Measurements from ENCODE around the gene TEX35.

TEX35 gene

GRCh38 chr1:178513278-178513983, 522 bp downstream of the TEX35 start:
- in situ Hi-C loops (cut with MboI; ENCODE audit: low sequenced_read_pairs), result loop anchor here (25.0 kb wide), 1 partner anchor 476 kb away; no protein-coding TSS in a partner anchor

- in situ Hi-C loops (cut with MboI; ENCODE audit: low sequenced_read_pairs), result loop anchor here (25.0 kb wide), 1 partner anchor 479 kb away; no protein-coding TSS in a partner anchor
Measured at GRCh38 chr1:178516110-178516509, 3.2 kb downstream of the TEX35 start.

- in situ Hi-C loops (cut with MboI; ENCODE audit: low sequenced_read_pairs), result loop anchor here (25.0 kb wide), 1 partner anchor 482 kb away; no protein-coding TSS in a partner anchor
Measured at GRCh38 chr1:178518894-178519293, 6.0 kb downstream of the TEX35 start.

GRCh38 chr1:178520803-178521202, 7.9 kb downstream of the TEX35 start:
- in situ Hi-C loops (cut with MboI; ENCODE audit: low sequenced_read_pairs), result loop anchor here (25.0 kb wide), 1 partner anchor 484 kb away; no protein-coding TSS in a partner anchor

- in situ Hi-C loops (cut with MboI; ENCODE audit: low sequenced_read_pairs), result loop anchor here (25.0 kb wide), 1 partner anchor 484 kb away; no protein-coding TSS in a partner anchor
Measured at GRCh38 chr1:178521241-178521640, 8.3 kb downstream of the TEX35 start.

- in situ Hi-C loops (cut with MboI; ENCODE audit: low sequenced_read_pairs), result loop anchor here (25.0 kb wide), 1 partner anchor 1260 kb away; no protein-coding TSS in a partner anchor
Measured at GRCh38 chr1:178527117-178527516, 14.2 kb downstream of the TEX35 start.

- in situ Hi-C loops (cut with MboI; ENCODE audit: low sequenced_read_pairs), result loop anchor here (25.0 kb wide), 1 partner anchor 1259 kb away; no protein-coding TSS in a partner anchor
Measured at GRCh38 chr1:178528228-178528952, 15.5 kb downstream of the TEX35 start.

- in situ Hi-C loops (cut with MboI; ENCODE audit: low sequenced_read_pairs), result loop anchor here (25.0 kb wide), 1 partner anchor 1258 kb away; no protein-coding TSS in a partner anchor
Measured at GRCh38 chr1:178528953-178529335, 16.0 kb downstream of the TEX35 start.

- in situ Hi-C loops (cut with MboI; ENCODE audit: low sequenced_read_pairs), result loop anchor here (10.0 to 25.0 kb wide), 3 partner anchors 485 to 1258 kb away; no protein-coding TSS in a partner anchor
Measured at GRCh38 chr1:178529364-178530036, 16.6 kb downstream of the TEX35 start.

GRCh38 chr1:178530037-178530402, 17.1 kb downstream of the TEX35 start:
- in situ Hi-C loops (cut with MboI; ENCODE audit: low sequenced_read_pairs), result loop anchor here (10.0 to 25.0 kb wide), 3 partner anchors 485 to 1257 kb away; no protein-coding TSS in a partner anchor

- in situ Hi-C loops (cut with MboI; ENCODE audit: low sequenced_read_pairs), result loop anchor here (10.0 to 25.0 kb wide), 3 partner anchors 484 to 1257 kb away; no protein-coding TSS in a partner anchor
Measured at GRCh38 chr1:178530502-178530901, 17.6 kb downstream of the TEX35 start.

- in situ Hi-C loops (cut with MboI; ENCODE audit: low sequenced_read_pairs), result loop anchor here (10.0 to 25.0 kb wide), 3 partner anchors 483 to 1255 kb away; no protein-coding TSS in a partner anchor
Measured at GRCh38 chr1:178531887-178532286, 19.0 kb downstream of the TEX35 start.

- in situ Hi-C loops (cut with MboI; ENCODE audit: low sequenced_read_pairs), result loop anchor here (10.0 to 25.0 kb wide), 3 partner anchors 482 to 1255 kb away; no protein-coding TSS in a partner anchor
Measured at GRCh38 chr1:178532392-178532791, 19.5 kb downstream of the TEX35 start.

- in situ Hi-C loops (cut with MboI; ENCODE audit: low sequenced_read_pairs), result loop anchor here (10.0 to 25.0 kb wide), 3 partner anchors 481 to 1254 kb away; no protein-coding TSS in a partner anchor
Measured at GRCh38 chr1:178533121-178533946, 20.4 kb downstream of the TEX35 start.

GRCh38 chr1:178534137-178534868, 21.4 kb downstream of the TEX35 start:
- in situ Hi-C loops (cut with MboI; ENCODE audit: low sequenced_read_pairs), result loop anchor here (10.0 to 25.0 kb wide), 3 partner anchors 480 to 1253 kb away; no protein-coding TSS in a partner anchor

GRCh38 chr1:178536329-178536728, 23.4 kb downstream of the TEX35 start:
- in situ Hi-C loops (cut with MboI; ENCODE audit: low sequenced_read_pairs), result loop anchor here (10.0 to 25.0 kb wide), 3 partner anchors 478 to 1251 kb away; no protein-coding TSS in a partner anchor

GRCh38 chr1:178536844-178537371, 24.0 kb downstream of the TEX35 start:
- in situ Hi-C loops (cut with MboI; ENCODE audit: low sequenced_read_pairs), result loop anchor here (10.0 to 25.0 kb wide), 3 partner anchors 478 to 1250 kb away; no protein-coding TSS in a partner anchor

GRCh38 chr1:178537382-178538090, 24.6 kb downstream of the TEX35 start:
- in situ Hi-C loops (cut with MboI; ENCODE audit: low sequenced_read_pairs), result loop anchor here (10.0 to 25.0 kb wide), 3 partner anchors 477 to 1250 kb away; no protein-coding TSS in a partner anchor
